ENCODE data around the gene BCL11A.

BCL11A gene

DNA sequence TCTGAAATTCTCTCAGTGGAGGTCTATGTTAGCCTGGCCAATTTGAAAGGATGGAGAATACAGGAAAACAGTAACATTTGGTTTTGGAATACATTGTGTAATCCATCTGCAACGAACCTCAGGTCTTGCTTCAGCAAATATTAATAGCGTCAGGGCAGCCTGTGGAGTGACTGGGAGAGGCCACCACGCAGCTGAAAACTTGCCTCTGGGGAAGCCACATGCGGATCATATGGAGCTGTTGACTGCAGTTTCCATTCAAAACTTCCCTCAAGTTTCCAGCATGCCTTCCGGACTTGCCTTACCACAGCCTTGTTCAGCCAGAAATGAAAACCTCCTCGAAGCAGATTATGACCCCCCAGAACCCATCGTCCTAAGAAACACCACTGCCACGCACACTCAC, 25.7 kb downstream of the BCL11A start:
- DNase-seq (ENCODE audit: low read depth in 3 of 3): no peak

- no peak for DNase-seq (ENCODE audit: low read depth in 3 of 3)
These were observed 26.8 kb downstream of the BCL11A start for GRCh38 chr2:60526623-60527022.

GRCh38 chr2:60525899-60526298, 27.6 kb downstream of the BCL11A start:
- no peak for DNase-seq (ENCODE audit: low read depth in 3 of 3)

DNA sequence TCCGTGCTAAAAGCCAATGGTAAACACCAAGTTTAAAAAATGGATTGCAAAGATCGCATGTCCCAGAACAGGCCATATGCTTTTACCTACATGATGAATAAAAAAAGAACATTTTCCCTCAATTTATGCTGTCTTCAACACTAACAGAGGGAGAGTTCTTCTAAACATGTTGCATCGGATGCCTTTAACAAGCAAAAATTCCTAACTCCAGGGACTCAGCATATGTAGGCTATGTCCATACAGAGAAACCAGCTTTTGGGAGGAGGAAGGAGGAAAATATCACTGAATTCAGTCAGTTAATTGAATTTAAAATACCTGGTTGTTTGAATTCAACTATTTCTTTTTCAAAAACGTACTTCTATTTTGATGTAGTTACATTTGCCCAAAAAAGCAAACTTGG, 28.6 kb downstream of the BCL11A start:
- no peak for DNase-seq (ENCODE audit: low read depth in 3 of 3)

GRCh38 chr2:60523963-60524362, 29.5 kb downstream of the BCL11A start:
- no peak for DNase-seq (ENCODE audit: low read depth in 3 of 3)

DNA sequence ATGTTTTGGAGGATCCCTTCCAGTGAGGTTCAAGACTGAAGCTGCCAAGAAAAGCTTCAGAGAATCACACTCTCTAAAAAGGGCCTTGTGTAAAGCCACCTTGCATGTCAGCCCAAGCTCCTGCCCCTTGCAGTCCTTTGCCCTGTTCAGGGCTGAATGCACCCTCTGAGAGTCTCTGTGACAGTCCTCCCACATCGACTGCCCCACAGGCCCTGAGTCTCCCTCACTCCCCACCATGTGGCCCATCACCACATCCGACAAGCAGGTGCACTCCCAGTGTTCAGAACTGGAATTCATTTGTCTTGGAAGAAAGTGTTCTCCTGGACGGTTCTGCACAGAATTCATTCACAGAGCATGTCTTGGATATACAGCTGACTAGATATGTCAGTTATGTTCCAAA, 31.0 kb downstream of the BCL11A start:
- DNase-seq (ENCODE audit: low read depth in 3 of 3): no peak

- no peak for DNase-seq (ENCODE audit: low read depth in 3 of 3)
These were observed 31.8 kb downstream of the BCL11A start for GRCh38 chr2:60521626-60522025.

DNA sequence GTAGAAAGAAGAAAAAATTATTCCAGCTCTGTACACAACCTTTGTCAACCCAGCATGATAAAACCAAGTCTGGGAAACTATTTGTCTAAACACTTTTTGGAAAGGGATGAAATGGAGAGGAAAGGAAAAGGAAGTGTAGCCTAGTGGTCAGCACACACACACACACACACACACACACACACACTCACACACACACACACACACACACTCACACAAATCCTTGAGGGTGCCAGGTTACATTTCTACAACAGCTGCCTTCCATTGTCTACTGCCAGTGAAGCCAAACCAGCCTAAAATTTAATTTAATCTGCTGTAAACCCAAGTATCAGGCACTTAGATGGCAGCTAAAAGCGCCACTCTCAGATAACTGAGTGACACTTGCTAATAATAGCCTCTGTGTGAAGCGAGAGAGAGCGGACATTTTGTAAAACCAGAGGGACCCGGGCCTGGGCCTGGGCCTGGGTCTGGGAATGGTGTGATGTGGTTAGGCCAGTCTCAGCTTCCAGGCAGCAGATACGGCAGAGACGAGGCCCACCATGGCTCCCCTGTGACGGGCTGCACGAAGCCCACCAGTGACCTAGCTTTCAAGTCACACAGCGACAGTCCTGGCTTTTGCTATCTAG, 32.4 kb downstream of the BCL11A start:
- no peak for DNase-seq (ENCODE audit: low read depth in 3 of 3)

GRCh38 chr2:60520151-60520876, 33.1 kb downstream of the BCL11A start:
- DNase-seq (ENCODE audit: low read depth in 3 of 3): no peak

DNA sequence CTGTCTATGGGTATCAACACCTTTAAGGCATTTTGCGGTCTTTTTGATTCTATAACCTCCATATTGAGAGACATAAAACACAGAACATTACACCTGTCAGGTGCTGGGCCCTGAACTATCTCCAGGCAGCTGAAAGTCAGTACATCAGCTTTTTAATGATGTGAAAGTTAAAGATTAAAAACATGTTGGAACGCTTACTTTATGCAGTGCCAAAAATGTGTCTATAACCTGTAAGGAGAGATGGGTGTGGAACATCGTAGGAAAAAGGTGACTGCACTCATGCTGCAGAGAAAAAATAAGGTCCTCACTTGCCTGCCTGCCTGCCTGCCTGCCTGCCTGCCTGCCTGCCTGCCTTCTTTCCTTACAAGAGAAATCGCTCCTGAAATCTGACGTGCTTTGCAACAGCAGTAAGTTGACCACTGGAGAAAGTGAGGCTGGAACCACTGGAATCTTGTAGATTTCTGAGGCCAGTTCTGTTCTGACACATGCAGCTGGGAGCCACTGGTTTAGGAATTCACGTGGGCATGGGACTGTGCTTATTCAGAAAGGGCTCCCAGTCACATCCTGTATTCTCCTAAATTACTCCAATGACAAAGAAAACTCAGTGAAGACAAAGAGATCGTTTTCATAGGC, 34.1 kb downstream of the BCL11A start:
- DNase-seq (ENCODE audit: low read depth in 3 of 3): no peak

GRCh38 chr2:60518567-60518966, 34.9 kb downstream of the BCL11A start:
- no peak for DNase-seq (ENCODE audit: low read depth in 3 of 3)

DNA sequence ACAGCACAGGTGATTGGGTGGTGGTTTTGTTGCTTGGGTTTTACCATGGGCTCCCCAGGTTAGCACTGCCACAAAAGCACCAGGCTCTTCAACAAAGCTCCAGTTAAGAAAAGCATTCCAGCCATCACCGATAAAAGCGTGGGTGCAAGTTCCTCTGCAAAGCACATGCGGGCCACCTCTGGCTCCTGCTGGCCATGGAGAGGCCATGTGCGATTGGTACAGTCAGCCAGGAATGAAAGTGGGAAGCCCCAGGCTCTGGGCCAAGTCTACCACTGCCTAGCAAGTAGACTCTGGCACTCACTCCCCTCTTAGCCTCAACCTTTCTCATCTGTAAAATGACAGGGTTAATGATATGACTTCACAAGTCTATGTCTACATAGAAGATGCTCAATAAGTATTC, 36.0 kb downstream of the BCL11A start:
- DNase-seq (ENCODE audit: low read depth in 3 of 3): no peak

- no peak for DNase-seq (ENCODE audit: low read depth in 3 of 3)
These were observed 36.6 kb downstream of the BCL11A start for GRCh38 chr2:60516826-60517225.

- no peak for DNase-seq (ENCODE audit: low read depth in 3 of 3)
These were observed 37.1 kb downstream of the BCL11A start for GRCh38 chr2:60516383-60516811.

DNA sequence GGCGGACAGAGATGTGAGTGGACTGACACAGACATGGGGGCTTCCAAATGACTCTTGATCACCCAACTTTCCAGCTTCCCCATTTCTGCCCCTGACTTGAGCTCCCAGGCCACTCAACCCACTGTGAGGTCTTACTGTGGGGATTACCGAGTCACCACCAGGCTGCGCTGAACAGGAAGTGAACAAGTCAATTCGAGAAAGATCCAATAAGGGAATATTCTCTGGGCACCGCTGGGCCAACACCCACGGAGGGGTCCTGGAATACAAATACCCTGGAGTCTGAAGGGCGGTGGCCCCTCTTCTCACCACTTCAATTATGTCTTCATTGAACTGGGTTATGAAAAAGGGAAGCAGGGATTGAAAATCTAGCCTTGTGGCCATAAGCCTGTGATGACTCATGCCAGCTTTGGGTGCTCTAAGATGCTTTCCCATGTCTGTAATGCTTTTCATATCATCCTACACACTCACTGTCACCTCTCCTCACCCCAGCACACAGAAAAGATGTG, 37.7 kb downstream of the BCL11A start:
- no peak for DNase-seq (ENCODE audit: low read depth in 3 of 3)

- DNase-seq (ENCODE audit: low read depth in 3 of 3): no peak
These were observed 39.5 kb downstream of the BCL11A start for GRCh38 chr2:60513996-60514395.

GRCh38 chr2:60513191-60513590, 40.3 kb downstream of the BCL11A start:
- DNase-seq (ENCODE audit: low read depth in 3 of 3): no peak

- DNase-seq (ENCODE audit: low read depth in 3 of 3): no peak
These were observed 40.8 kb downstream of the BCL11A start for GRCh38 chr2:60512641-60513040.

DNA sequence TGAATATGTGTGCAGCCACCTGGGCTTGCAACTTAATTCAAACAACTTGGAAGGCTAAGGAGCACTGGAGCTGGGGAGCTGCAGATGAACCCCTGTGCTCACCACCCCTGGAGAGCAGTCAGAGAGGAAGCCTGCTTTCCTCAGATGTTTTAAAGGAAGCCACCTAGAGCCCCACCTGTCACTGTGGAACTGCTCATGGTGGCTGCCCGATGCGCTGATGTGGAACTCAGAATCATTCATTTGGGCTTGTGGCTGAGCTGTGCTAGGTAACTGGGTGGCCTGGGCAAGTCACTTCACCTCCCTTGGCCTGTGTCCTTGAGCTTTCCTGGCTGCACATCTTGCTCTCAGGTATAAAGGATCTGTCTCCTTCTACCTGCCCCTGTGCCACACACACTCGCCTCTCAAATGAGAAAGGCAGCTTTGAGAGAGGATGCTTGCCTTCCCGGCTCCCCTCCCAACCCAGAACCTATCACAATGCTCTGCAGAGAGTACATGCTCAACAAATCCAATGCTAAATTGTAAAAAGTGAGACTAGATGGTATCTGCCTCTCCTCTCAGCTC, 41.3 kb downstream of the BCL11A start:
- no peak for DNase-seq (ENCODE audit: low read depth in 3 of 3)

GRCh38 chr2:60510713-60511112, 42.7 kb downstream of the BCL11A start:
- no peak for DNase-seq (ENCODE audit: low read depth in 3 of 3)

- no peak for DNase-seq (ENCODE audit: low read depth in 3 of 3)
These were observed 44.4 kb downstream of the BCL11A start for GRCh38 chr2:60509066-60509465.

DNA sequence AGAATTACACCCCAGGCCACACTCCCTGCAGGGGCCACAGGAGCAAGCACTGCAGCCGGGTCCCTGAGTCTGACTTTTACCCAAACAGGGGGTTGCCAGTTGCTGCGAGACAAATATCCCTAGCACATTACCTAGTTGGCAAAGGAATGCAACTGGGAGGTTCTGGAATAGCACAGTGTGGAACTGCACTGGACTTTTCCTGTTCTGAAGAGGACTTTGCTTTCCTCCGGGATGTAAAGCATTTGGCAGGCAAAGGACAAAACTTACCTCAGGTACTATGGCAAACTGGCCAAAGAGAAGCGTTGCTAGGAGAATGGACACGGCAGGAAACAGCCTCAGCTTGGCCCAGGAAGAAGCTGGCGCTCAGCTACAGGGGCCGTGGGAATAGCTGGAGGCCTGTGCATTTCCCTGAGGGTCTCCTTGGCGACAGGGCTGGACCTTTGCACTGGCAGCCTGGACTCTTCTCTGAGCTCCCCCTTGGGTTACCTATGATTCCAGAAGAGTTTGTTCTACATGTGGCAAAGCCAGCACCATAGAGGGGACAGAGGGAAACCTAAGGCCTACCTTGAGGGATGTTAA, 45.0 kb downstream of the BCL11A start:
- DNase-seq (ENCODE audit: low read depth in 3 of 3): no peak
